GM12872 (cell line): ENCODE data around the gene CCNK.

Experiments
- CTCF ChIP-seq: IDR thresholded peaks from 3 replicates; pipeline ENCODE4 v1.5.1; 2011; ENCODE audit warnings: low read depth, mild to moderate bottlenecking, low read length, moderate library complexity; ENCODE audit not compliant: insufficient read depth

Gene CCNK

GRCh38 chr14:99522934-99523703 lies 41.9 kb downstream of the CCNK start:
- no peak for TF ChIP-seq CTCF

GRCh38 chr14:99523704-99524055 lies 42.5 kb downstream of the CCNK start:
- no peak for TF ChIP-seq CTCF

GRCh38 chr14:99524091-99524661 lies 43.0 kb downstream of the CCNK start:
- TF ChIP-seq CTCF, result no peak

- TF ChIP-seq CTCF, result no peak
Observed at GRCh38 chr14:99524804-99525698, 43.8 kb downstream of the CCNK start.

- TF ChIP-seq CTCF, result no peak
Observed at GRCh38 chr14:99525699-99526080, 44.5 kb downstream of the CCNK start.

GRCh38 chr14:99527026-99527425 lies 45.8 kb downstream of the CCNK start:
- TF ChIP-seq CTCF, result no peak

- no peak for TF ChIP-seq CTCF
Observed at GRCh38 chr14:99527427-99528076, 46.3 kb downstream of the CCNK start.
